ENCODE measurements around the gene FLNB.

- TF ChIP-seq CTCF (IDR thresholded peaks at IDR 0.05; ENCODE audit: poor library complexity, severe bottlenecking) (no peak), EP300 (conservative IDR thresholded peaks at IDR 0.05; ENCODE audit: poor library complexity, severe bottlenecking) (no peak), POLR2AphosphoS5 (IDR thresholded peaks at IDR 0.05) (no peak), EZH2 (IDR thresholded peaks at IDR 0.05; ENCODE audit: borderline replicate concordance, insufficient read depth, low read length, poor library complexity, severe bottlenecking) (no peak), TAF1 (IDR thresholded peaks at IDR 0.05; ENCODE audit: low read depth) (no peak), REST (IDR thresholded peaks at IDR 0.05; ENCODE audit: borderline replicate concordance) (no peak), RAD21 (conservative IDR thresholded peaks at IDR 0.05) (no peak), MXI1 (conservative IDR thresholded peaks at IDR 0.05; ENCODE audit: poor library complexity, severe bottlenecking) (no peak), SMC3 (conservative IDR thresholded peaks at IDR 0.05; ENCODE audit: poor library complexity) (no peak)
These were observed 96.5 kb downstream of the FLNB start for GRCh38 chr3:58104712-58105111.
